HG03025 (cell line): ENCODE data around the gene F2RL1.
"Not testable (repeated sequence)": the region's sequence is repeated elsewhere in the genome, so short reads cannot be mapped to it uniquely, and the experiment has no call there.

Experiments
- ATAC-seq: cut with Tn5 transposase; IDR thresholded peaks from one replicate; pipeline ENCODE4 v1.9.1; 2021; ENCODE audit warnings: mild to moderate bottlenecking, moderate library complexity; ENCODE audit not compliant: unreplicated experiment, low FRiP score

Gene F2RL1

DNA sequence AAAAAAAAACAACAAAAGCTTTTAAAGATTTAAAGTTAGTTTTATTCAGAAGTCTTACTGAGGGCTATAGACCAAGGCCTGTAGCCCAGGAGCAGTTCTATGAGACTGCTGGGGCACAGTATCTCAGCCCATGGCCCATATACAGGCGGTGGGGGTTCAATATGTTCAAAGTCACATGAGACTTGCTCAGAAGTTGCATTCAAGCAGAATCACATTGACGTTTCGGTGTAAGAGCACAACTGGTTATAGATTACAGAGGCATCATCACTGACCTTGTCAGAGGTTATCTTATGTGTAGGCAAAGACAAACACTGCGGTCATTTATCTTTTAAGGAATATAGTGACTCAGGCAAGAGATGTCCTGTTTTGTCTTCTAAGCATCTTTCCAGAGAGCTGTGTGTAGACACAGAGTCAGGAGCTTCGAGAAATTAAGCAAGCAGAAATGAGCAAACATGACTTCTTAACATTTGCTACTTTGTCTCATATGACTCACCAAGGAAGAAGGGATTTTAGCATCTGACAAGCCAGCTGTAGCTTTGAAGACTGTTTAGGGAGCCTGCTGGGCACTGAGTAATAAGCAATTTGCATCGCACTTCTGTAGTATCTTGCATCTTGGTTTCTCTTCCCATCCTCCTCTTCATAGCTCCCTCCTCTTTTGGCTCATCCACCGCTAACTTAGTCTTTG is 12.9 kb upstream of the F2RL1 start:
- ATAC-seq: no peak

DNA sequence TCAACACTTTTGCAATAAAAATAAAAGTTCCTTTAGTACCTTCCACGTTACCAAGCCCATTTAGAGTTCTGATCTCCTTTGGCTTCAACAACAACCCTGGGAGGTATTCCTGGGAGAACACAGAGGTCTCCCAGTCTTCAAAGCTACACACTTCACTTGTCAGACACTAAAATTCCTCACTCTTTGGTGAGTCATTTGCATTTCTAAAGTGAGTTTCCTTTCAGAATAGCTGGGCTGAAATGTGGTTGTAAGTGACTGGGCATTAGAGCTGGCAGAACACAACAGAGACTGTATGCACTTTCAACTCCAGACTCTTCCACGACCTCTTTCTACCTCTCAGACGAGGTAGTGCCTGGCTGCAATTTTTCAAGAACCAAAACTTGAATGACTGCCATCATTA is 11.5 kb upstream of the F2RL1 start:
- ATAC-seq: no peak

DNA sequence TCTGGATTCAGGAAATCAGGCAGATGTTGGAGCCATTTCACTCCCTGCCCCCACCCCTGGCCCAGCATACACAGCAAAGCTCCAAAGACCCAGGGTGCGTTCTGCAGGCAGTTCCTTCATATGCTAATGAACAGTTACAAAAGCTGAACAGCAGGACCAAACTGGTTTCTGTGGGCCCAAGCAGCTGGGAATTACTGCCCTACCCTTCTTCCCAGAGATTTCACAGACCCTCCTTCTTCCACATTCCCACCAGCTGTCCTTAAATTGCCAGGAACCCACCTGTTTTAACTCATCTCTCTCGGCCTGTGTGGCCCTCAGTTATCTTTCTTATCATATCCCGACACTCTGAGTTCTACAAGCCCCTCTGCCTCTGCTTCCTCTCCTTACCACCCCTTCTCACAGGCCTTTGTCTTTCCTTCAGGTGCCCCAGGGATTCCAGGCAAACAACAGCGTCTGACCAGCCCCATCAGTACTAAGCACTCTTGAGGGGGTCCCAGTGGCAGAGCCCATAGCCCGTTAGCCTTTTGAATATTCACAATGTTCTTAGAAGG is 10.6 kb upstream of the F2RL1 start:
- no peak for ATAC-seq

DNA sequence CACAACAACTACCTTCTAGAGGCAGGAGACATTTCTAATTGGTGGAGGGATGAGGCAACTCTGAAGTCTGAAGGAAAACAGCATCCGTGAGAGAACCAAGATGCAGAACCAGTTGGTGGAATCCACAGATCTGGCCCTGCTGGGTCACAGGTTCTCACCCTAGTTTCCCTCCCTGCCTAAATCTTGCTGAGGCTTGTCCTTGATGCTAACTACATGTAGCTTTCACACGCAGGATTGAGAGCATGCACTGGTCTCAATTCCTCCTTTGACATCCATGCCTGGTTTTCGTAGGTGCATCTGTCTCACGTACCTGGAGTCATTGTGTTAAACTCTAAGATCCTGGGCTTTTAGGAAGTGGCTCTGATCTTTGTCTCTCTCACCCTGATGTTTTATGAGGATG is 9.7 kb upstream of the F2RL1 start:
- no peak for ATAC-seq

DNA sequence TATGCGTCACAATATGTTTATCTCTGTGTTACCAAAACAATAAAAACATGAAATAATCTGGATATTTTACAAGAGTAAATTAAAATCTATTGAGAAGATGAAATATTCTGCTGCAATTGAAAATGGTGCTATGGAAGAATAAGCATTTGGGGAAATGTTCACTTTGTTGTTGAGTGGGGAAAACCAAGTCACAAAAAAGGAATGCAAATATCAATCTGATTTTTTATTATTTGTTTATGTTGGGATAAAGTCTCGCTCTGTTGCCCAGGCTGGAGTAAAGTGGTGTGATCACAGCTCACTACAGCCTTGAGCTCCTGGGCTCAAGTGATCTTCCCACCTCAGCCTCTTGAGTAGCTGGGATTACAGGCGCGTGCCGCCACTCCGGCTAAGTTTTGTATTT is 8.6 kb upstream of the F2RL1 start:
- ATAC-seq: no peak

DNA sequence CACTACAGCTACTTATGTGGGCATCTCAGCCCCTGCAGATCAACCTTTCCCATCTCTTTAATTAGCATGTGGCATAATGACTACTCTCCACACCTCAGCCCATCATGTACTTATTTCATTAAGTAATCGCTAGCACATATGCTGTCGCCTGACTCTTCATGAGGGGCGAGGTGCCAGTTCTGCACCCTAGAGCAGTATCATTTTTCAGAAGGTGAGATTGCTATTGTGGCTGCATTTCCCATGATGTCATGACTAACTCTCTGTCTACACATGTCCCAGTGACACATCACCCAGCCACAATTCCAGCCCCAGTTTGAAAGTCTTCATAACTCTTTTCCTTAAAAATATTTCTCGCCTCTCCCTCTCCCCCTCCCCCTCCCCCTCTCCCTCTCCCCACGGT is 7.6 kb upstream of the F2RL1 start:
- no peak for ATAC-seq

DNA sequence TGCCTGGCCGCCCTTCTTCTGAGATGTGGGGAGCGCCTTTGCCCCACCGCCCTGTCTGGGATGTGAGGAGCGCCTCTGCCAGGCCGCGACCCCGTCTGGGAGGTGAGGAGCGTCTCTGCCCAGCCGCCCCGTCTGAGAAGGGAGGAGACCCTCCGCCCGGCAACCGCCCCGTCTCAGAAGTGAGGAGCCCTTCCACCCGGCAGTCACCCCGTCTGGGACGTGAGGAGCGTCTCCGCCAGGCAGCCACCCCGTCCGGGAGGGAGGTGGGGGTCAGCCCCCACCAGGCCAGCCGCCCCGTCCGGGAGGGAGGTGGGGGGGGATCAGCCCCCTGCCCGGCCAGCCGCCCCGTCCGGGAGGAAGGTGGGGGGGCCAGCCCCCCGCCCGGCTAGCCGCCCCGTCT is 6.6 kb upstream of the F2RL1 start:
- ATAC-seq: not testable (repeated sequence)

DNA sequence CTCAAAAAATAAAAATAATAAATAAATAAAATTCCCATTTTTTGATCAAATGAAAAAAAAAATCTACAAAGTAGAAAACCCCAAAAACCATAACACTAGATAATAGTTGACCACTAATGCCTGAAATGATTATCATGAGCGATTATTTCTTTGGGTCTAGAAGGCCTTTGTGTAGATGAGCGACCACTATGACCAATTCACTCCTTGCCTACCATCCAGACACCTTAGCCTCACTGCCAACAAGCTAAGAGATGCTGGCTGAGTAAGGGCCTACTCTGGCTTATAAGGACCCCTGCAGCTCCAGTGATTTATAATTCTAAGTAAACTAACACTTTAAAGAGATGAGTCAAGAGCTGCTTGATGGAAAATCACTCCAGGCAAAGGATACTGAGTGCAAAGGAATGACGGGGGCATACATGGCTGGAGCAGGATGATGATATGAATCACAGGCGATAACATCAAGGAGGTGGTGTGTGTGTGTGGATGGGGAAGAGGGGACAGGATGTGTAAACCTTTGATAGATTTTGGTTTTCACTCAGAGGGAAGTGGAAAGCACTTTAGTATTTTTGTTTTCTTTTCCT is 4.8 kb upstream of the F2RL1 start:
- no peak for ATAC-seq

DNA sequence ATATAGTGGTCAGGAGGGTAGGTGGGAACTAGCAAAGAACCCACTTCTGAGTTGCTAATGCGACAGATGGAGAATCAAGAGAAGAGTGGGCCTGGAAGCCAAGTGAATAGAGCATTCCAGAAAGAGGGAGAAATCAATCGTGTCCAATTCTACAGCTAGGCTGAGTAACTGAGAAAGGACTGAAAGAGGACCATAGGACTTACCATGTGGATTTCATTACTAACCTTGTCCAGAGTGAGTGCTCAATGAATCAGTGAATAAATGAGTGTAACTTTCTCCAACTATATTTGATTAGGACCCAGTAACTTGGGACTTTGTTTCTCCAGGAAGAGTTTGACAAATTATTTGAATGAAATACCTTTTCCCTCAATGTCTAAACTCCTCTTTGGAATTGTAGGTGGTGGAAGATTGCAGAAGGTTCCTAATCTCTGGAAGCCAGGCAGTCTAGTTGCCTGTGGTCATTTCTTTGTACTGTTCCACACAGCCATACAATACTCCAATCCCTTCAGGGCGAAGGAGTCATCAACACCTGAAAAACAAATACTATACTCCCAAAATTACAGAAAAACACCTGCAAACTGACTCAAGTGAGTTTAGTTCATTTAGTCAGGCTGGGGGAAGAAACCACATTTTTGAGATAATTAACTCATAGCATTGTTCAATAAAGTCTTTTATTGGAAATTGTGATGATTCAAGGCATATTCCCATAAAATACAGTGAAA is 2.6 kb upstream of the F2RL1 start:
- ATAC-seq: no peak

DNA sequence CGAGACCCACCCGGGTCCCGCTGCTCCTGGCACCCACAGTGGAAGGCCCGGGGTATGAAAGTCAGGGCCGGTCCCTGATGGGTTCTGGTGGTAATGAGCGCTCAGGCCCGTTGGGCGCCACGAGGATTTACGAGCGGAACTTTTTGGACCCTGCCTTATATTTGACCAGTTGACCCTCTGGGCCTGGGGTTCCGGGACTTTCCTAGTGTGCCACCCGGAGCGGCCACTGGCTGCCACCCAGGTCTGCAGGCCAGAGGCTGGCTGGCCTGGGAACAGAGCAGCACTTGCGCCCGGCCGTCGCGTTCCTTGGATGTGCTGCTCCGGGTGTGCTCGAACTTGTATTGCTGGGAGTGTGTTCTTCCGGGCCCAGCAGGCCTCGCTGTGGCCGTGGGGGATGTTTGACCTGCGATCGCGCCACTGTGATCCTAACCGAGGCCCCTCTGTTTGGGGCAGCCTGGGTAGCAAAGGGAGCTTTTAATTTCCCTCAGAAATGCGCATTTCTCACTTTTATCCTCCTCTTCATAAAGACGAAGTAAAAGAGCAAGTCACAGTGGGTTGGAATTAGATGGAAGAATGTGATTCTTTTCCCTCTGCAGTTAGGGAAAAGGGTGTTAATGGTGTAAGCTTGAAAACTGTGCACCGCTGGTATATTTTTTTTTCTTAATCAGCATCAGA is 1.2 kb downstream of the F2RL1 start:
- no peak for ATAC-seq

DNA sequence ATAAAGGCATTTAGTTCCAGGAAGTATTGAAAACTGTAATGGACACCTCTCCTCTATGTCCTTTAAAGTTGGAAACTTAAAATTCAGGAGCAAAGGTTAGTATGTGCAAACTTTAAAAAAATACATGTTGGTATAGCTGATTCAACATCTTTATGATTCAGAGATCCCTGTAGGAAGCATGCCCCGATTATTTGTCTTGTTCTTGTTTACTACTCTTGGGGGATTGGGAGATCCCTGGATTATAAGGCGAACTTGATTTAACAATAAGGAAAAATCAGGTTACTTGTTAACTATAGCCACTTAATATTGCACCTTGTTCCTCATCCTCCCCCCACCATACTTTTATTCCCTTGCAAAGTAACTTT is 1.7 kb downstream of the F2RL1 start:
- no peak for ATAC-seq

DNA sequence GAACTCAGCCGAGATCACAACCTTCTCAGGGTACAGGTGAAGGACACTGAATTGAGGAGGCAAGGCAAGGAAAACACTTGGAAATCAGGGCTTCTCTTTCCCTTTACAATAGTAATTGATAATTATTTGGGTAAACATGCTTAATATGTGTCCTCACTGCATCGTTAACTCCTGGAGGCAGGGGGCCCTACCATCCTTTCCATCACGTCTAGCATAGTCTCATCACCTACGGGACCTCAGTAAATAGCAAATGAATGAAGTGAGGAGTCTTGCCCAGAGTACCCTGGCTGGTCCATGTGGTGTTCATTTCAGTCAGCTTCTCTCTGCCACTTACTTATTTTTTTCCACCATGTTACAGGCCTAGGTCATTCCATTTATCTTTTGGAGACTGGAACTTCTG is 2.3 kb downstream of the F2RL1 start:
- no peak for ATAC-seq

DNA sequence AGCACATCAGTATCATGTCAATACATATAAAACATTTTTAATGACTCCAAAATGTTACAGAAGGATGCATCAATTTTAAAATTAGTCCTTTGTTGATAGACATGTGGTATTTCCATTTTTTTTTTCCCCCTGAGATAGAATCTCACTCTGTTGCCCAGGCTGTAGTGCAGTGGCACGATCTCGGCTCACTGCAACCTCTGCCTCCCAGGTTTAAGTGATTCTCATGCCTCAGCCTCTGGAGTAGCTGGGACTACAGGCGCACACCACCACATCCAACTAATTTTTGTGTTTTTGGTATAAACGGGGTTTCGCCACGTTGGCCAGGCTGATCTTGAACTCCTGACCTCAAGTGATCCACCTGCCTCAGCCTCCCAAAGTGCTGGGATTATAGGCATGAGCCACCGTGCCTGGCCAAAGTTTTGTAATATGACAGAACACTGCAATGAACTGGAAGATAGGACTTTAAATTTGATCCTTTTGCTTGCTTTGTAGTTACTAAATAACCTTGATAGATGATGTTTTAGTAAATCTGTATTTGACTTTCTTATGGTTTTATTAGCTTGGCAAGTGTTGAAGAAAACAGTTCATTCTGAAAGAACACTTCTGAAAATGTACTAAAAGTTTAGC is 3.4 kb downstream of the F2RL1 start:
- not testable (repeated sequence) for ATAC-seq

DNA sequence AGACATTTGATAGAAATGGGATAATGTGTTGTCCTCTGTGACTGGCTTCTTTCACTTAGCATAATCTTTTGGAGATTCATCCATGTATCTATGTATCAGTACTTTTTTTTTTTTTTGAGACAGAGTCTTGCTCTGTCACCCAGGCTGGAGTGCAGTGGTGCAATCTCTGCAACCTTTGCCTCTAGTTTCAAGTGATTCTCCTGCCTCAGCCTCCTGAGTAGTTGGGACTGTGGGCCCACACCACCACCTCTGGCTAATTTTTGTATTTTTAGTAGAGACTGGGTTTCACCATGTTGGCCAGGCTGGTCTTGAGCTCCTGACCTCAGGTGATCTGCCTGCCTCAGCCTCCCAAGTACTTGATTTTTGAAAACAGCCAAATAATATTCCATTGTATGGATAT is 7.6 kb downstream of the F2RL1 start:
- not testable (repeated sequence) for ATAC-seq

DNA sequence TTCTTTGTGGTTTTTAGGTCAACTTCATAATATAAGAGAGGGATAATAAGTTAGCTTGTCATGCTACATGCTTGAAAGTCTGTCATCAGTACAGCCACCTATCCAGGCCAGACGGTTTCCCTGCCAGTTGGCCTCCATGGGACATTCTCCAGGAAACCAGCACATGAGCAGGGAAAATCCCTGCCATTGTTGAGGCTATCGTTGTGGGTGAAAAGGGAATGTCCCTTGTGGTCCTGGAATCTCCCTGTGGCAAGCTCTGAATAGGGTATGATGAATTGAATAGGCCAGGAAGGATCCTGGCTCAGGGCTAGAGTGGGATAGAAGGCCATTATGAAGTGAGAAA is 12.3 kb downstream of the F2RL1 start:
- ATAC-seq: no peak

DNA sequence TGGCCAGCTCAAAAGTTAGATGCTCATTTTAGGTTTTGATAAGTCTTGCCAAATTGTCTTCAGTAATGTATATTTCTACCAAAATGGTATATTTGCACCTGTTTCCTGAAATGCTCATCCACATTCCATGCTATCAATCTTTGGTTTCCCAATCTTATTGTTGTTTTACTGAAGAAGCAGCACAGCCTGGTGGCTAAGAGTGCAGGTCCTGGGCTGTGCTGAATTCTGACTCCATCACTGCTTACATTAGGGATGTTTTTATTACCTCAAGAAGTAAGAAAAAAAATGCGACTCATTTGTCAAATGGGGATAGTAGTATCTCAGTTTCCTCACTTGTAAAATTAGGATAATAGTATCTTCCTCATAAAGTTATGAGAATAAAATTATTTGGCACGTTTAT is 17.4 kb downstream of the F2RL1 start:
- ATAC-seq: no peak

DNA sequence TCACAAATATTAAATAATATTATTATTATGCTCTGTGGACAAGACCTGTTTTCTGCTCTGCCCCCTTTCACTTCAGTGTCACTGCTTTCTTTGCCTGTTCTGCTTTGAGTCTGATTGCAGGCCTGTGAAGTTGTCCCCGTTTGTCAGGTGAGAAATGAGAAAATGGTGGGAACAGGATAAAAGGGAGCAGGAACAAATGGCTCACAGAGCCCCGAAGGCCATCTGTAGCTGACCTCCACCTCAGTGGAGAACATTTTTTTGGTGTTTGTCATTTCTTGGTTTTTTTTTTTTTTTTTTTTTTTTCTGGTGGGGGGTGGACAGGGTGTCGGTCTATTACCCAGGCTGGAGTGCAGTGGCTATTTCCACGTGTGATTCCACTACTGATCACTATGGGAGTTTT is 17.8 kb downstream of the F2RL1 start:
- no peak for ATAC-seq

DNA sequence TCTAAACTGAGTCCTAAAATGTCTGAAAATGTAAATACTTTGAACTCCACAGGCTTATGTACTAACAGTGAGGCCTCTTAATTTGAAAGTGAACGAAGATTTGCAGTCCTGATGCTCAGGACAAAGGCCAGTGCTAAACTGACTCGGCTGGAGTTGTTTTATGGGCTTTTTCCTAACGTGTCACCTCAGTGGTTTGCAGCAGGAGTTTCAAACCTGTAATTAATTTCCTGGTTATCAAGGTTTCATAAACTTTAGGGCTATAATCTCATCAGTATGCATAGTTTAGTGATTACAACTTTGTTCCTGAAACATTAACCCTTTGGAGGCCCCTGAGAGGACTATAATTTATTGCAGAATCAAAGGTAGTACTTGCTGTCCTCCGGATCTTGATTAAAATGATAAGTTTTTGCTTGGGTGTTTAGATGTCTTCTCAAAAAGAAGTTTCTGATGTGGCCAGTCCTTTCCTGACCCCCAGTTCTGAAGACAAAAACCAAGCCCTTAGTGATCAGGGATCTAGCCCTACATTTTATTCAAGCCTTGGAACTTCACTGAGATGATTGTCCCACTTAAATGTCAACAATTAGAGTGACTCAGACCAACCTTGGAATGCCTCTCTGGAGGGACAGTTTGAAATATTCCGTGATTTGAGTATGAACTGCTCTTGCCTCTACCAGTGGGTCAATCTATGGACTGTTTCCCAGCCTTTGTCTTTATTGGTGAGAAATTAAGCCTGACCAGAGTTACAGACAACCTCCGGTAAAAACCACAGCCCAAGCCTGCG is 19.8 kb downstream of the F2RL1 start:
- no peak for ATAC-seq

DNA sequence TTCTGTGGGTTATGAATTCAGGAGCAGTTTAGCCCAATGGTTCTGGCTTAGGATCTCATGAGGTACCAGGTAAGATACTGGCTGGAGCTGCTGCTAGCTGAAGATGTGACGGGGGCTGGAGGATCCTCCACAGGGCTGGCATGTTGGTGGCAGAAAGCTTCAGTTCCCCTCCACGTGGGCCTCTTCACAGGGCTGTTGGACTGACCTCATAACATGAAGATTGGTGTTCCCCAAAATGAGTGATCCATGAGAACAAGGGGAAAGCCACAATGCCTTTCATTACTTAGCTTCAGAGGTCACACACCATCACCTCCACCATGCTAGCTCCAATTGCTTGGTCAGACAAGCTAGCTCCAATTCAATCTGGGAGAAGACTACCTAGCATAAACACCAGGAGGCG is 22.5 kb downstream of the F2RL1 start:
- no peak for ATAC-seq

DNA sequence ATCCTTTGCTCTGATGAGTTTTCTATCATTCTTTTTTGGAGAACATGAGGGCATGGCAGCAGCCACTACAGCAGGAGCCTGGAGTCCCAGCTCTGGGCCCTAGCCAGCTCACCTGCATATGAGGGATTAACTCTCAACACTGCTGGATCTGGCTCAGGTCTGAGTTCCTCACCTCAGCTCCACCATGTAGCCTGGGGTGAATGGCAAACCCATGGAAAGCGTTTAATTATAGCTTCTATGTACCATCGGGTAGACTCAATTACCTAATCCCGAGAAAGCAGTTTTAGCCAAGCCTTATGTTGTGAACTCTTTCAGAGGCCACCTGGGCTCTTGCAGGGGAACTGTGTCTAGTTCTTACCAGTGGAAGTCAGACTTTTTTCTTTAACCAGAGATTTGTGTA is 27.1 kb downstream of the F2RL1 start:
- no peak for ATAC-seq
